RWPE2 (cell line): Measurements from ENCODE around the gene SNCG.
"Not testable (repeated sequence)": the region's sequence is repeated elsewhere in the genome, so short reads cannot be mapped to it uniquely, and the experiment has no call there.

Source experiments
- ATAC-seq: fragments of 200-7000 bp; cut with Tn5 transposase; 3 replicates; pipeline ENCODE4 v1.9.1; 2021; ENCODE audit warnings: low read depth
- DNase-seq: peaks from one replicate; pipeline ENCODE4 v3.0.0-alpha.2; 2020; ENCODE audit warnings: low spot score
- H3K27ac ChIP-seq: fragments of 450-650 bp; 2 replicates; pipeline ENCODE4 v1.5.1; 2017; ENCODE audit warnings: mild to moderate bottlenecking; ENCODE audit not compliant: poor library complexity, severe bottlenecking
- H3K27me3 ChIP-seq: fragments of 250-450 bp; sonication (Bioruptor Pico); 2 replicates; pipeline ENCODE4 v1.5.1; 2021; ENCODE audit warnings: mild to moderate bottlenecking, moderate library complexity; ENCODE audit not compliant: insufficient read depth, poor library complexity, severe bottlenecking
- H3K36me3 ChIP-seq: fragments of 250-450 bp; sonication (Bioruptor Pico); 2 replicates; pipeline ENCODE4 v1.5.1; 2020; ENCODE audit warnings: low read depth, mild to moderate bottlenecking, moderate library complexity
- H3K4me1 ChIP-seq: fragments of 250-450 bp; sonication (Bioruptor Pico); 2 replicates; pipeline ENCODE4 v1.5.1; 2021; ENCODE audit warnings: mild to moderate bottlenecking, moderate library complexity; ENCODE audit not compliant: insufficient read depth, poor library complexity, severe bottlenecking
- H3K4me3 ChIP-seq: fragments of 250-450 bp; sonication (Bioruptor Pico); 2 replicates; pipeline ENCODE4 v1.5.1; 2021; ENCODE audit warnings: mild to moderate bottlenecking, moderate library complexity; ENCODE audit not compliant: severe bottlenecking
- H3K9me3 ChIP-seq: fragments of 250-450 bp; sonication (Bioruptor Pico); 2 replicates; pipeline ENCODE4 v1.5.1; 2021; ENCODE audit warnings: mild to moderate bottlenecking, moderate library complexity; ENCODE audit not compliant: severe bottlenecking
- TF ChIP-seq, protein P1 (sequence below): fragments of 450-650 bp; IDR thresholded peaks from one replicate; pipeline ENCODE4 v1.5.1; 2017; ENCODE audit warnings: mild to moderate bottlenecking, moderate library complexity; ENCODE audit not compliant: poor library complexity, severe bottlenecking

The SNCG gene

GRCh38 chr10:86974484-86974883, 16.1 kb downstream of the SNCG start:
- Histone ChIP-seq H3K36me3 (no peaks in the 10 kb centered on the region), H3K4me3 (no peak overlapping the region), H3K27ac (no peak overlapping the region), H3K4me1 (peaks cover 18% of the 10 kb centered on the region), H3K27me3 (no peaks in the 10 kb centered on the region), H3K9me3 (no peaks in the 10 kb centered on the region)
- TF ChIP-seq, protein P1, sequence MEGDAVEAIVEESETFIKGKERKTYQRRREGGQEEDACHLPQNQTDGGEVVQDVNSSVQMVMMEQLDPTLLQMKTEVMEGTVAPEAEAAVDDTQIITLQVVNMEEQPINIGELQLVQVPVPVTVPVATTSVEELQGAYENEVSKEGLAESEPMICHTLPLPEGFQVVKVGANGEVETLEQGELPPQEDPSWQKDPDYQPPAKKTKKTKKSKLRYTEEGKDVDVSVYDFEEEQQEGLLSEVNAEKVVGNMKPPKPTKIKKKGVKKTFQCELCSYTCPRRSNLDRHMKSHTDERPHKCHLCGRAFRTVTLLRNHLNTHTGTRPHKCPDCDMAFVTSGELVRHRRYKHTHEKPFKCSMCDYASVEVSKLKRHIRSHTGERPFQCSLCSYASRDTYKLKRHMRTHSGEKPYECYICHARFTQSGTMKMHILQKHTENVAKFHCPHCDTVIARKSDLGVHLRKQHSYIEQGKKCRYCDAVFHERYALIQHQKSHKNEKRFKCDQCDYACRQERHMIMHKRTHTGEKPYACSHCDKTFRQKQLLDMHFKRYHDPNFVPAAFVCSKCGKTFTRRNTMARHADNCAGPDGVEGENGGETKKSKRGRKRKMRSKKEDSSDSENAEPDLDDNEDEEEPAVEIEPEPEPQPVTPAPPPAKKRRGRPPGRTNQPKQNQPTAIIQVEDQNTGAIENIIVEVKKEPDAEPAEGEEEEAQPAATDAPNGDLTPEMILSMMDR, result no peak
- ATAC-seq (no peak), DNase-seq (no peak)

DNA sequence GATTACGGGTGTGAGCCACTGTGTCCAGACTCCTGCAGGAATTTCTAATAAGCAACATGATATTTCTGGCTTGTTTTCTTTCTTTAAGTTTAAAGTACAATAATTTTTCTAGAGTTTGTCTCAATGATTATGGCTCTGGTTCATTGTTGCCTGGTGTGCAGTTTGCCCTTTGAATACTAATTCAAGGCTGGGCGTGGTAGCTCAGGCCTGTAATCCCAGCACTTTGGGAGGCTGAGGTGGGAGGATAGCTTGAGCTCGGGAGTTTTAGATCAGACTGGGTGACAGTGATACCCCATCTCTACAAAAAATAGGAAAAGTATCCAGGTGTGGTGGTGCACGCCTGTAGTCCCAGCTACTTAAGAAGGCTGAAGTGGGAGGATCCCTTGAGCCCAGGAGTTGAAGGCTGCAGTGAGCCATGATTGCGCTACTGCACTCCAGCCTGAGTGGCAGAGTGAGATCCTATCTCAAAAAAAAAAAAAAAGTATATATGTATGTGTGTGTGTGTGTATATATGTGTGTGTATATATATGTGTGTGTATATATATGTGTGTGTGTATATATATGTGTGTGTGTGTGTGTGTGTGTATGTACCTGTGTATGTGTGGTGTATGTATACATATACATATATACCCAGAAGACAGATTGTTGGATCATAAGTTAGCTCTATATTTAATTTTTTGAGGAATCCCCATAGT, 18.1 kb downstream of the SNCG start:
- Histone ChIP-seq H3K9me3 (no peaks in the 10 kb centered on the region), H3K4me3 (no peak overlapping the region), H3K36me3 (no peaks in the 10 kb centered on the region), H3K27ac (no peak overlapping the region), H3K4me1 (peaks cover 18% of the 10 kb centered on the region), H3K27me3 (no peaks in the 10 kb centered on the region)
- TF ChIP-seq, protein P1, result no peak
- DNase-seq (no peak), ATAC-seq (no peak)

- H3K36me3 ChIP-seq, ATAC-seq, DNase-seq, H3K27ac ChIP-seq, H3K4me1 ChIP-seq, H3K4me3 ChIP-seq, H3K27me3 ChIP-seq, H3K9me3 ChIP-seq: not testable (repeated sequence)
These were observed 20.1 kb downstream of the SNCG start for GRCh38 chr10:86978457-86978856.

DNA sequence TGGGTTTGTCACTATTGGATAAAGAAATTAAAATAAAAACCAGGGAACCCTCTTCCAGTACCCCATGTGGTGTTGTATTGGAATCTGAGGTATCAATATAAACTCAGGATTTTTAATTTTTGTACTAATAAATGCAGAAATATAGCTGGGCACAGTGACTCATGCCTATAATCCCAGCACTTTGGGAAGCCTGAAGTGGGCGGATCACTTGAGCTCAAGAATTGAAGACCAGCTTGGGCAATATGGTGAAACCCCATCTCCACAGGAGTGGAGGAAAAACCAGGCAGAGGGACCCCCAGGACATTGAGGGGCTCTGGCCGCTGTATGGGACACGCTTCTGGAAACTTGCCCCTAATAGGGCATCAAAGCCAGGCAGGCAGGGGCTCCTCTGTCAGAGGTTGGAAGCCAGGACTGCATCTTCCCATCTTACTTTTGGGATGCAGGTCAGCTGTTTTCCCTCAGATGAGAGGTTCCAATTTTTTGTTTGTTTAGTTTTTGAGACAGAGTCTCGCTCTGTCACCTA, 21.0 kb downstream of the SNCG start:
- Histone ChIP-seq H3K4me3 (no peak overlapping the region), H3K27ac (no peak overlapping the region), H3K27me3 (no peaks in the 10 kb centered on the region), H3K36me3 (no peaks in the 10 kb centered on the region), H3K9me3 (no peaks in the 10 kb centered on the region), H3K4me1 (peaks cover 6% of the 10 kb centered on the region)
- no peak for ATAC-seq
- TF ChIP-seq, protein P1, result no peak
- no peak for DNase-seq

DNA sequence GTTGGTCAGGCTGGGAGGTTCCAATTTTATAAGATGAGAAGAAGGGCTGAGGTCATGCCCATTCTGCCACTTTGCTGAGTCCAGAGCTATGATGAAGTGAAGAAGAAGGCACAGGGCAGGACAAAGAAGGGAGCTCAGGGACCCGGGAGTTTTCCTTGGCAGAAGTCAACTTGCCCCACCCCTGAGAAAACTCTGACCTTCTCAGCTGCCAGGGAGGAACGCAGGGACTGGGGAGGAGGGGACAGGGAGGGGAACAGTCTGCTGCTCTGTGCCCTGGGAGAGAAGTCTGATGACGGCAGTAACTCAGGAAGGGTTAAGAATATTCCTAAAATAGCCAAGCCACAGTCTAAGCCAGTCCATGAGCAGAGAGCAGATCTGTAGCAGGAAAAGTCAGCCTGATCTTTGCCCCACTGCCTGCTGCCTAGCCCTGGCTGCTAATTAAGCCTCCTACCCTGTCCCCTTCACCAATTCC, 21.6 kb downstream of the SNCG start:
- no peak for DNase-seq
- ATAC-seq, result no peak; the same call in 2 of the 3 replicates
- Histone ChIP-seq H3K27ac (no peak overlapping the region), H3K4me1 (no peaks in the 10 kb centered on the region), H3K9me3 (no peaks in the 10 kb centered on the region), H3K36me3 (no peaks in the 10 kb centered on the region), H3K27me3 (no peaks in the 10 kb centered on the region), H3K4me3 (no peak overlapping the region)
- TF ChIP-seq, protein P1, result no peak

GRCh38 chr10:86981020-86981419, 22.6 kb downstream of the SNCG start:
- not testable (repeated sequence) for DNase-seq, H3K4me3 ChIP-seq, H3K36me3 ChIP-seq, ATAC-seq, H3K9me3 ChIP-seq, H3K27me3 ChIP-seq, H3K4me1 ChIP-seq, H3K27ac ChIP-seq
